Neural cell (in vitro differentiated cells): ENCODE measurements around the gene HERPUD2.

Experiments
- EP300 ChIP-seq: fragments of 450-650 bp; conservative IDR thresholded peaks from 2 replicates; pipeline ENCODE4 v1.6.1; 2014; ENCODE audit warnings: antibody characterized with exemption, mild to moderate bottlenecking, moderate library complexity; ENCODE audit not compliant: poor library complexity, severe bottlenecking
- EZH2 ChIP-seq: fragments of 200-600, 300-800 bp; shearing (Covaris generic), sonication (generic); IDR thresholded peaks from 2 replicates; pipeline ENCODE4 v1.6.1; 2014; ENCODE audit warnings: antibody characterized with exemption, low read length, borderline replicate concordance, mild to moderate bottlenecking; ENCODE audit not compliant: insufficient read depth, poor library complexity, severe bottlenecking
- POLR2AphosphoS5 ChIP-seq: IDR thresholded peaks from 2 replicates; pipeline ENCODE4 v1.6.1; 2012
- RAD21 ChIP-seq: fragments of 450-650 bp; conservative IDR thresholded peaks from 2 replicates; pipeline ENCODE4 v1.6.1; 2014; ENCODE audit warnings: antibody characterized with exemption, mild to moderate bottlenecking, moderate library complexity
- SMC3 ChIP-seq: fragments of 450-650 bp; conservative IDR thresholded peaks from 2 replicates; pipeline ENCODE4 v1.6.1; 2014; ENCODE audit warnings: antibody characterized with exemption, mild to moderate bottlenecking, moderate library complexity; ENCODE audit not compliant: poor library complexity
- TAF1 ChIP-seq: IDR thresholded peaks from 2 replicates; pipeline ENCODE4 v1.6.1; 2012; ENCODE audit warnings: low read depth
- TF ChIP-seq, protein P1 (sequence below): fragments of 450-650 bp; IDR thresholded peaks from 2 replicates; pipeline ENCODE4 v1.5.1; 2014; ENCODE audit warnings: antibody characterized with exemption, mild to moderate bottlenecking, moderate library complexity; ENCODE audit not compliant: poor library complexity, severe bottlenecking
- TF ChIP-seq, protein P2 (sequence below): IDR thresholded peaks from 2 replicates; pipeline ENCODE4 v1.6.1; 2012; ENCODE audit warnings: borderline replicate concordance

DNA sequence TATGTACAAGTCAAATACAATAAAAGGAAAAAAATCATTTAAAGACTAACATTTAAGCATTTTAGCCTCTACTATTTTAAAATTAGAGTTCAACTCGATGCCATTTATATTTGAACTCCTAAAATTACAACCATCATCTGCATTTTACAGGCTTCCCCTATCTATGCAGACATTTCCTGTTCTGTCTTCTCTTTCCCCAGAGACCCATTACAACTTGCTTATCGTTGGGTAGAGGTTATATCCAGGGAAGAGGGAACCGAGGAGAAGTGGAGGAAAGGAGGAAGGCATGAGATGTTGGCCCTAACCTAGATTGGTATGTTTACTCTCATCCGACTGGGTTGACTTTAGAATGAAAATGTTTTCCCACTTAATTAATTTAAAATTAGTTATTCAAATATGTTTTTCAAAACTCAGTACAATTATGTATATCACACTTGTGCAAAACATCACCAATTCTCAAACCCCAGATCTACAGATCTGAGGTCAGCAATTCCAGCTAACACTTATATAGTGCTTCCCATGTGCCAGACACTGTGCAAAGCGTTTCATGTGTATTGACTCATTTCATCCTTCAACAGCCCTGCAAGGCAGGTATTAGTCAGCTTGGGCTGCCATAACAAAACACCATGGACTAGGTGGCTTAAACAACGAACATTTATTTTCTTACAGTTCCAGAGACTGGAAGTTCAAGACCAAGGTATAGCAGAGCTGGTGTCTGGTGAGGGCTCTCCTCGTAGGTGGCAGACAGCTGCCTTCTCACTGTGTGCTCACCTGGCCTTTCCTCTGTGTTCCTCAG lies 27.3 kb upstream of the HERPUD2 start:
- no peak for TF ChIP-seq EP300
- TF ChIP-seq, protein P1, sequence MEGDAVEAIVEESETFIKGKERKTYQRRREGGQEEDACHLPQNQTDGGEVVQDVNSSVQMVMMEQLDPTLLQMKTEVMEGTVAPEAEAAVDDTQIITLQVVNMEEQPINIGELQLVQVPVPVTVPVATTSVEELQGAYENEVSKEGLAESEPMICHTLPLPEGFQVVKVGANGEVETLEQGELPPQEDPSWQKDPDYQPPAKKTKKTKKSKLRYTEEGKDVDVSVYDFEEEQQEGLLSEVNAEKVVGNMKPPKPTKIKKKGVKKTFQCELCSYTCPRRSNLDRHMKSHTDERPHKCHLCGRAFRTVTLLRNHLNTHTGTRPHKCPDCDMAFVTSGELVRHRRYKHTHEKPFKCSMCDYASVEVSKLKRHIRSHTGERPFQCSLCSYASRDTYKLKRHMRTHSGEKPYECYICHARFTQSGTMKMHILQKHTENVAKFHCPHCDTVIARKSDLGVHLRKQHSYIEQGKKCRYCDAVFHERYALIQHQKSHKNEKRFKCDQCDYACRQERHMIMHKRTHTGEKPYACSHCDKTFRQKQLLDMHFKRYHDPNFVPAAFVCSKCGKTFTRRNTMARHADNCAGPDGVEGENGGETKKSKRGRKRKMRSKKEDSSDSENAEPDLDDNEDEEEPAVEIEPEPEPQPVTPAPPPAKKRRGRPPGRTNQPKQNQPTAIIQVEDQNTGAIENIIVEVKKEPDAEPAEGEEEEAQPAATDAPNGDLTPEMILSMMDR, result no peak
- no peak for TF ChIP-seq POLR2AphosphoS5
- TF ChIP-seq SMC3, result no peak
- no peak for TF ChIP-seq EZH2
- TF ChIP-seq RAD21, result no peak
- TF ChIP-seq TAF1, result no peak
- TF ChIP-seq, protein P2, sequence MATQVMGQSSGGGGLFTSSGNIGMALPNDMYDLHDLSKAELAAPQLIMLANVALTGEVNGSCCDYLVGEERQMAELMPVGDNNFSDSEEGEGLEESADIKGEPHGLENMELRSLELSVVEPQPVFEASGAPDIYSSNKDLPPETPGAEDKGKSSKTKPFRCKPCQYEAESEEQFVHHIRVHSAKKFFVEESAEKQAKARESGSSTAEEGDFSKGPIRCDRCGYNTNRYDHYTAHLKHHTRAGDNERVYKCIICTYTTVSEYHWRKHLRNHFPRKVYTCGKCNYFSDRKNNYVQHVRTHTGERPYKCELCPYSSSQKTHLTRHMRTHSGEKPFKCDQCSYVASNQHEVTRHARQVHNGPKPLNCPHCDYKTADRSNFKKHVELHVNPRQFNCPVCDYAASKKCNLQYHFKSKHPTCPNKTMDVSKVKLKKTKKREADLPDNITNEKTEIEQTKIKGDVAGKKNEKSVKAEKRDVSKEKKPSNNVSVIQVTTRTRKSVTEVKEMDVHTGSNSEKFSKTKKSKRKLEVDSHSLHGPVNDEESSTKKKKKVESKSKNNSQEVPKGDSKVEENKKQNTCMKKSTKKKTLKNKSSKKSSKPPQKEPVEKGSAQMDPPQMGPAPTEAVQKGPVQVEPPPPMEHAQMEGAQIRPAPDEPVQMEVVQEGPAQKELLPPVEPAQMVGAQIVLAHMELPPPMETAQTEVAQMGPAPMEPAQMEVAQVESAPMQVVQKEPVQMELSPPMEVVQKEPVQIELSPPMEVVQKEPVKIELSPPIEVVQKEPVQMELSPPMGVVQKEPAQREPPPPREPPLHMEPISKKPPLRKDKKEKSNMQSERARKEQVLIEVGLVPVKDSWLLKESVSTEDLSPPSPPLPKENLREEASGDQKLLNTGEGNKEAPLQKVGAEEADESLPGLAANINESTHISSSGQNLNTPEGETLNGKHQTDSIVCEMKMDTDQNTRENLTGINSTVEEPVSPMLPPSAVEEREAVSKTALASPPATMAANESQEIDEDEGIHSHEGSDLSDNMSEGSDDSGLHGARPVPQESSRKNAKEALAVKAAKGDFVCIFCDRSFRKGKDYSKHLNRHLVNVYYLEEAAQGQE, result no peak
